Colonic mucosa (tissue), 4 donors: ENCODE results near the gene ANGPTL7. TPM values are rescaled to one million over a fixed set of nuclear protein-coding genes. Genes with fewer than 3 reads are reported as not detected.

ENCODE experiments used
- DNase-seq: peaks from one replicate; pipeline ENCODE4 v3.0.0-alpha.2; 2020
- H3K27ac ChIP-seq: fragments of 200-600 bp; one replicate; pipeline ENCODE4 v1.8.0; 2021
- H3K27me3 ChIP-seq: fragments of 200-600 bp; one replicate; pipeline ENCODE4 v1.8.0; 2021
- H3K36me3 ChIP-seq: fragments of 200-600 bp; one replicate; pipeline ENCODE4 v1.8.0; 2021
- H3K4me1 ChIP-seq: fragments of 200-600 bp; one replicate; pipeline ENCODE4 v1.8.0; 2021; ENCODE audit warnings: mild to moderate bottlenecking
- H3K4me3 ChIP-seq: fragments of 200-600 bp; one replicate; pipeline ENCODE4 v1.8.0; 2021
- H3K9ac ChIP-seq, 2 donors: one replicate each; pipeline ENCODE4 v1.7.0; 2013; ENCODE audit warnings: control low read depth in 2 of 2, low read depth in 2 of 2, low read length in 2 of 2
- H3K9me3 ChIP-seq: fragments of 200-600 bp; one replicate; pipeline ENCODE4 v1.8.0; 2021
- CTCF ChIP-seq: fragments of 200-600 bp; IDR thresholded peaks from one replicate; pipeline ENCODE4 v1.8.0; 2022; ENCODE audit warnings: antibody characterized with exemption, mild to moderate bottlenecking
- intact Hi-C: fragments of 100-400 bp; cut with DNase I; formaldehyde crosslinking; loops from one replicate; pipeline ENCODE4 v1.14.1; 2022
- total RNA-seq, 2 donors: library from RNA; stranded (reverse); fragmentation: NEBNext Ultra II Directional in 1 of 2; extraction: Animal tissue kit (Norgen Biotek cat#: 25700) in 1 of 2; gene quantifications; one replicate each; pipeline ENCODE4 v1.2.1, GENCODE V29; 2021
- donor health status: healthy.
- donor health status: DM: no; HTN: no; CAD: no.
- donor health status: DM: no; HTN: no; CAD: no.

ANGPTL7 gene
- total RNA-seq, 2 donors from 2014 or later, result 1.0 TPM; not detected in 1

DNA sequence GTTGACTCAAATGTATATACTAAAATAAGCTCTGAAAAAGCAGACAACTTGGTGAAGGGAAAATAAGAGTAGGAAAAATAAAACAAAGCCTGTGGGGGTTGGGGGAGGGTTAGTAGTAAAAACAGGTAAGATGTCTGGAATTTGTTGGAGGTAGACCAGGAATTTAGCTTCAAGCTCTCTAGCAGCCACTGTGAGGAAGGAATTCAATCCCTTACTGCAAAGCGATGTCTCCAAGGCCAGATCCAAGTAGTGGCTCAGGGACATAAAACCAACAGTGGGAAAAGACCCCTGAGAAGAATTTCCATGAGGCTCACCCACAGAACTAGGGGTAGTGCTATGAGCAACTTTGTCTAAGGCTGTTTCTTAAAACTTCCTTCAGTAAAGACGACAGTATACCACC lies 7.8 kb downstream of the ANGPTL7 start:
- DNase-seq, result no peak
- Histone ChIP-seq H3K27ac (no peak overlapping the region), H3K9ac (no peak overlapping the region), H3K36me3 (no peaks in the 10 kb centered on the region), H3K4me1 (no peaks in the 10 kb centered on the region), H3K4me3 (no peak overlapping the region), H3K9me3 (no peaks in the 10 kb centered on the region), H3K27me3 (no peaks in the 10 kb centered on the region)
- TF ChIP-seq CTCF, result no peak
- intact Hi-C loops, result no loop called here

- H3K9ac ChIP-seq, result no peak overlapping the region
- H3K36me3 ChIP-seq, result no peaks in the 10 kb centered on the region
- no peak for TF ChIP-seq CTCF
- DNase-seq, result no peak
- H3K27me3 ChIP-seq, result no peaks in the 10 kb centered on the region
- intact Hi-C loops, result no loop called here
- H3K27ac ChIP-seq, result no peak overlapping the region
- no peaks in the 10 kb centered on the region for H3K9me3 ChIP-seq
- no peaks in the 10 kb centered on the region for H3K4me1 ChIP-seq
- no peak overlapping the region for H3K4me3 ChIP-seq
These were observed 8.2 kb downstream of the ANGPTL7 start for GRCh38 chr1:11197359-11197758.

- Histone ChIP-seq H3K4me1 (no peaks in the 10 kb centered on the region), H3K36me3 (no peaks in the 10 kb centered on the region), H3K9ac (no peak overlapping the region), H3K9me3 (no peaks in the 10 kb centered on the region), H3K4me3 (no peak overlapping the region), H3K27ac (no peak overlapping the region), H3K27me3 (no peaks in the 10 kb centered on the region)
- TF ChIP-seq CTCF, result no peak
- no peak for DNase-seq
- intact Hi-C loops, result no loop called here
These were observed 9.1 kb downstream of the ANGPTL7 start for GRCh38 chr1:11198257-11198656.

GRCh38 chr1:11198851-11199594 lies 9.9 kb downstream of the ANGPTL7 start:
- no peak for TF ChIP-seq CTCF

GRCh38 chr1:11204396-11205190 lies 15.4 kb downstream of the ANGPTL7 start:
- no peak for TF ChIP-seq CTCF
- Histone ChIP-seq H3K9ac (no peak overlapping the region), H3K27me3 (no peaks in the 10 kb centered on the region), H3K4me3 (no peak overlapping the region), H3K9me3 (no peaks in the 10 kb centered on the region), H3K27ac (no peak overlapping the region), H3K4me1 (no peaks in the 10 kb centered on the region), H3K36me3 (no peaks in the 10 kb centered on the region)
- DNase-seq, result no peak
- intact Hi-C loops, result no loop called here

More at GRCh38 chr1:11198851-11199594, 9.9 kb downstream of the ANGPTL7 start:
- no peaks in the 10 kb centered on the region for H3K9me3 ChIP-seq
- DNase-seq, result no peak
- H3K27me3 ChIP-seq, result no peaks in the 10 kb centered on the region
- H3K9ac ChIP-seq, result no peak overlapping the region
- H3K4me3 ChIP-seq, result no peak overlapping the region
- intact Hi-C loops, result no loop called here
- H3K36me3 ChIP-seq, result no peaks in the 10 kb centered on the region
- no peak overlapping the region for H3K27ac ChIP-seq
- H3K4me1 ChIP-seq, result no peaks in the 10 kb centered on the region
